ENCODE measurements around the gene GABRP. TPM values are rescaled to one million over a fixed set of nuclear protein-coding genes. Genes with fewer than 3 reads are reported as not detected.

GABRP gene
- polyA plus RNA-seq, 1 donor (not counting 4 experiments of a cell fraction or from before 2014, with no cell fraction given), result 0.18 TPM

GRCh38 chr5:170843870-170844269, 60.3 kb downstream of the GABRP start:
- Histone ChIP-seq H3K4me3 (ENCODE audit: control insufficient read depth in 2 of 3, extremely low read depth in 1 of 3, insufficient read depth in 2 of 3, low read depth in 1 of 3, low read length in 3 of 3) (no peak overlapping the region), H4K20me1 (ENCODE audit: control insufficient read depth, extremely low read depth, insufficient read depth, low read length) (no peaks in the 10 kb centered on the region), H3K27me3 (ENCODE audit: control insufficient read depth, extremely low read depth, insufficient read depth, low read length) (no peaks in the 10 kb centered on the region), H2AFZ (ENCODE audit: control insufficient read depth, low read length) (no peak overlapping the region), H3K4me2 (ENCODE audit: control insufficient read depth, extremely low read depth, insufficient read depth, low read depth, low read length) (no peak overlapping the region), H3K9ac (ENCODE audit: control insufficient read depth, extremely low read depth, insufficient read depth, low read length) (no peak overlapping the region), H3K27ac (ENCODE audit: control insufficient read depth, insufficient read depth, low read length) (no peak overlapping the region), H3K4me1 (ENCODE audit: control insufficient read depth, extremely low read depth, insufficient read depth, low read length) (no peaks in the 10 kb centered on the region), H3K79me2 (ENCODE audit: control insufficient read depth, insufficient read depth, low read length) (no peaks in the 10 kb centered on the region), H3K9me1 (ENCODE audit: control insufficient read depth, extremely low read depth, insufficient read depth, low read length) (no peaks in the 10 kb centered on the region), H3K36me3 (ENCODE audit: control insufficient read depth in 2 of 2, extremely low read depth in 1 of 2, insufficient read depth in 2 of 2, low read length in 2 of 2) (no peaks in the 10 kb centered on the region), H3K9me3 (ENCODE audit: control insufficient read depth, low read depth, low read length) (no peaks in the 10 kb centered on the region)
- dilution Hi-C loops (cut with MboI; ENCODE audit: extremely low pct_ligation_motif_present, low sequenced_read_pairs), result no loop called here
- TF ChIP-seq EZH2 (IDR thresholded peaks at IDR 0.05; ENCODE audit: low read length), result no peak
- DNase-seq (ENCODE audit: low read depth, low spot score) (no peak), FAIRE-seq (no peak)

GRCh38 chr5:170844651-170845050, 61.1 kb downstream of the GABRP start:
- Histone ChIP-seq H3K27ac (ENCODE audit: control insufficient read depth, insufficient read depth, low read length) (no peak overlapping the region), H3K4me1 (ENCODE audit: control insufficient read depth, extremely low read depth, insufficient read depth, low read length) (no peaks in the 10 kb centered on the region), H4K20me1 (ENCODE audit: control insufficient read depth, extremely low read depth, insufficient read depth, low read length) (no peaks in the 10 kb centered on the region), H3K9me3 (ENCODE audit: control insufficient read depth, low read depth, low read length) (no peaks in the 10 kb centered on the region), H3K9me1 (ENCODE audit: control insufficient read depth, extremely low read depth, insufficient read depth, low read length) (no peaks in the 10 kb centered on the region), H3K27me3 (ENCODE audit: control insufficient read depth, extremely low read depth, insufficient read depth, low read length) (no peaks in the 10 kb centered on the region), H3K79me2 (ENCODE audit: control insufficient read depth, insufficient read depth, low read length) (no peaks in the 10 kb centered on the region), H2AFZ (ENCODE audit: control insufficient read depth, low read length) (no peak overlapping the region), H3K4me2 (ENCODE audit: control insufficient read depth, extremely low read depth, insufficient read depth, low read depth, low read length) (no peak overlapping the region), H3K36me3 (ENCODE audit: control insufficient read depth in 2 of 2, extremely low read depth in 1 of 2, insufficient read depth in 2 of 2, low read length in 2 of 2) (no peaks in the 10 kb centered on the region), H3K4me3 (ENCODE audit: control insufficient read depth in 2 of 3, extremely low read depth in 1 of 3, insufficient read depth in 2 of 3, low read depth in 1 of 3, low read length in 3 of 3) (no peak overlapping the region), H3K9ac (ENCODE audit: control insufficient read depth, extremely low read depth, insufficient read depth, low read length) (no peak overlapping the region)
- TF ChIP-seq CTCF (optimal IDR thresholded peaks at IDR 0.05 in 1 of 3, IDR thresholded peaks at IDR 0.05 in 1 of 3, conservative IDR thresholded peaks at IDR 0.05 in 1 of 3; ENCODE audit: extremely low read depth in 1 of 3, insufficient read depth in 2 of 3, low read length in 3 of 3) (no peak), EZH2 (IDR thresholded peaks at IDR 0.05; ENCODE audit: low read length) (no peak)
- dilution Hi-C loops (cut with MboI; ENCODE audit: extremely low pct_ligation_motif_present, low sequenced_read_pairs), result no loop called here
- FAIRE-seq (no peak), DNase-seq (ENCODE audit: low read depth, low spot score) (no peak)

- Histone ChIP-seq H3K36me3 (ENCODE audit: control insufficient read depth in 2 of 2, extremely low read depth in 1 of 2, insufficient read depth in 2 of 2, low read length in 2 of 2) (no peaks in the 10 kb centered on the region), H3K27ac (ENCODE audit: control insufficient read depth, insufficient read depth, low read length) (no peak overlapping the region), H3K4me2 (ENCODE audit: control insufficient read depth, extremely low read depth, insufficient read depth, low read depth, low read length) (no peak overlapping the region), H2AFZ (ENCODE audit: control insufficient read depth, low read length) (no peak overlapping the region), H3K27me3 (ENCODE audit: control insufficient read depth, extremely low read depth, insufficient read depth, low read length) (no peaks in the 10 kb centered on the region), H3K79me2 (ENCODE audit: control insufficient read depth, insufficient read depth, low read length) (no peaks in the 10 kb centered on the region), H3K9me1 (ENCODE audit: control insufficient read depth, extremely low read depth, insufficient read depth, low read length) (no peaks in the 10 kb centered on the region), H3K9me3 (ENCODE audit: control insufficient read depth, low read depth, low read length) (no peaks in the 10 kb centered on the region), H3K9ac (ENCODE audit: control insufficient read depth, extremely low read depth, insufficient read depth, low read length) (no peak overlapping the region), H3K4me3 (ENCODE audit: control insufficient read depth in 2 of 3, extremely low read depth in 1 of 3, insufficient read depth in 2 of 3, low read depth in 1 of 3, low read length in 3 of 3) (no peak overlapping the region), H4K20me1 (ENCODE audit: control insufficient read depth, extremely low read depth, insufficient read depth, low read length) (no peaks in the 10 kb centered on the region), H3K4me1 (ENCODE audit: control insufficient read depth, extremely low read depth, insufficient read depth, low read length) (no peaks in the 10 kb centered on the region)
- TF ChIP-seq CTCF (optimal IDR thresholded peaks at IDR 0.05 in 1 of 3, IDR thresholded peaks at IDR 0.05 in 1 of 3, conservative IDR thresholded peaks at IDR 0.05 in 1 of 3; ENCODE audit: extremely low read depth in 1 of 3, insufficient read depth in 2 of 3, low read length in 3 of 3) (no peak), EZH2 (IDR thresholded peaks at IDR 0.05; ENCODE audit: low read length) (no peak)
- FAIRE-seq (no peak), DNase-seq (ENCODE audit: low read depth, low spot score) (no peak)
- dilution Hi-C loops (cut with MboI; ENCODE audit: extremely low pct_ligation_motif_present, low sequenced_read_pairs), result no loop called here
These were observed 62.9 kb downstream of the GABRP start for GRCh38 chr5:170846416-170846815.
